ENCODE data around the gene NDUFAF2.

The NDUFAF2 gene

GRCh38 chr5:61084658-61085057 lies 139.7 kb downstream of the NDUFAF2 start:
- H4K8ac ChIP-seq (ENCODE audit: low read depth, low read length), result no peak overlapping the region
- no peak overlapping the region for H2AK5ac ChIP-seq (ENCODE audit: low read depth, low read length)
- no peak overlapping the region for H2AFZ ChIP-seq (ENCODE audit: low read length)
- H3K27ac ChIP-seq (replicated peaks; ENCODE audit: low read length), result no peak overlapping the region
- H3K79me1 ChIP-seq (ENCODE audit: low read depth, low read length), result no peaks in the 10 kb centered on the region
- no peaks in the 10 kb centered on the region for H3K27me3 ChIP-seq (ENCODE audit: control insufficient read depth in 3 of 3, insufficient read depth in 3 of 3, low read depth in 1 of 3, low read length in 3 of 3)
- H2BK12ac ChIP-seq (ENCODE audit: low read length), result no peak overlapping the region
- no peak overlapping the region for H2BK15ac ChIP-seq (ENCODE audit: low read length)
- H3K36me3 ChIP-seq (replicated peaks in 1 of 2; ENCODE audit: control insufficient read depth in 2 of 2, insufficient read depth in 2 of 2, low read length in 2 of 2), result no peaks in the 10 kb centered on the region
- no peak overlapping the region for H3K23ac ChIP-seq (ENCODE audit: low read depth, low read length, poor library complexity)
- no peak overlapping the region for H3K4me3 ChIP-seq (ENCODE audit: low read length in 2 of 2)
- H3K4me2 ChIP-seq (ENCODE audit: insufficient read depth, low read length, poor library complexity, severe bottlenecking), result no peak overlapping the region
- DNase-seq (ENCODE audit: low spot score), result no peak
- no peak overlapping the region for H3K9ac ChIP-seq (ENCODE audit: low read depth, low read length, poor library complexity)
- no peak overlapping the region for H3K4ac ChIP-seq (ENCODE audit: low read length)
- no peak overlapping the region for H2BK5ac ChIP-seq (ENCODE audit: low read length)
- H2BK120ac ChIP-seq (ENCODE audit: low read depth, low read length), result no peak overlapping the region
- no peaks in the 10 kb centered on the region for H3K9me3 ChIP-seq (replicated peaks in 1 of 2; ENCODE audit: control insufficient read depth in 2 of 2, insufficient read depth in 1 of 2, low read depth in 1 of 2, low read length in 2 of 2)
- H3K14ac ChIP-seq (ENCODE audit: low read length), result no peak overlapping the region
- H4K91ac ChIP-seq (ENCODE audit: low read depth, low read length, poor library complexity), result no peak overlapping the region
- H3K18ac ChIP-seq (ENCODE audit: low read length), result no peak overlapping the region
- no CpG with 5 or more reads among the region's 1 CpG for WGBS, 2 donors (ENCODE audit: extremely low coverage in 2 of 2, insufficient read length in 2 of 2, insufficient replicate concordance in 1 of 2)
- no peaks in the 10 kb centered on the region for H3K4me1 ChIP-seq (ENCODE audit: control insufficient read depth in 2 of 2, insufficient read depth in 1 of 2, low read depth in 1 of 2, low read length in 2 of 2)

GRCh38 chr5:61085885-61086284 lies 140.9 kb downstream of the NDUFAF2 start:
- H4K8ac ChIP-seq (ENCODE audit: low read depth, low read length), result no peak overlapping the region
- H3K27ac ChIP-seq (replicated peaks; ENCODE audit: low read length), result no peak overlapping the region
- no peak overlapping the region for H3K4ac ChIP-seq (ENCODE audit: low read length)
- no peak overlapping the region for H2AK5ac ChIP-seq (ENCODE audit: low read depth, low read length)
- no peak overlapping the region for H3K9ac ChIP-seq (ENCODE audit: low read depth, low read length, poor library complexity)
- no peaks in the 10 kb centered on the region for H3K36me3 ChIP-seq (replicated peaks in 1 of 2; ENCODE audit: control insufficient read depth in 2 of 2, insufficient read depth in 2 of 2, low read length in 2 of 2)
- no peak overlapping the region for H2BK120ac ChIP-seq (ENCODE audit: low read depth, low read length)
- H3K4me1 ChIP-seq (ENCODE audit: control insufficient read depth in 2 of 2, insufficient read depth in 1 of 2, low read depth in 1 of 2, low read length in 2 of 2), result no peaks in the 10 kb centered on the region
- H2BK15ac ChIP-seq (ENCODE audit: low read length), result no peak overlapping the region
- H3K9me3 ChIP-seq (replicated peaks in 1 of 2; ENCODE audit: control insufficient read depth in 2 of 2, insufficient read depth in 1 of 2, low read depth in 1 of 2, low read length in 2 of 2), result no peaks in the 10 kb centered on the region
- no peak overlapping the region for H3K14ac ChIP-seq (ENCODE audit: low read length)
- no peak overlapping the region for H2BK12ac ChIP-seq (ENCODE audit: low read length)
- no CpG with 5 or more reads among the region's 1 CpG for WGBS, 2 donors (ENCODE audit: extremely low coverage in 2 of 2, insufficient read length in 2 of 2, insufficient replicate concordance in 1 of 2)
- no peak overlapping the region for H3K4me3 ChIP-seq (ENCODE audit: low read length in 2 of 2)
- DNase-seq (ENCODE audit: low spot score), result no peak
- H3K4me2 ChIP-seq (ENCODE audit: insufficient read depth, low read length, poor library complexity, severe bottlenecking), result no peak overlapping the region
- H2BK5ac ChIP-seq (ENCODE audit: low read length), result no peak overlapping the region
- no peaks in the 10 kb centered on the region for H3K79me1 ChIP-seq (ENCODE audit: low read depth, low read length)
- no peak overlapping the region for H4K91ac ChIP-seq (ENCODE audit: low read depth, low read length, poor library complexity)
- no peak overlapping the region for H3K23ac ChIP-seq (ENCODE audit: low read depth, low read length, poor library complexity)
- H3K18ac ChIP-seq (ENCODE audit: low read length), result no peak overlapping the region
- H3K27me3 ChIP-seq (ENCODE audit: control insufficient read depth in 3 of 3, insufficient read depth in 3 of 3, low read depth in 1 of 3, low read length in 3 of 3), result no peaks in the 10 kb centered on the region
- no peak overlapping the region for H2AFZ ChIP-seq (ENCODE audit: low read length)

GRCh38 chr5:61087921-61088320 lies 142.9 kb downstream of the NDUFAF2 start:
- no peaks in the 10 kb centered on the region for H3K79me1 ChIP-seq (ENCODE audit: low read depth, low read length)
- H3K4me1 ChIP-seq (ENCODE audit: control insufficient read depth in 2 of 2, insufficient read depth in 1 of 2, low read depth in 1 of 2, low read length in 2 of 2), result no peaks in the 10 kb centered on the region
- H3K36me3 ChIP-seq (replicated peaks in 1 of 2; ENCODE audit: control insufficient read depth in 2 of 2, insufficient read depth in 2 of 2, low read length in 2 of 2), result no peaks in the 10 kb centered on the region
- H4K91ac ChIP-seq (ENCODE audit: low read depth, low read length, poor library complexity), result no peak overlapping the region
- no peak for DNase-seq (ENCODE audit: low spot score)
- H3K9ac ChIP-seq (ENCODE audit: low read depth, low read length, poor library complexity), result no peak overlapping the region
- H4K8ac ChIP-seq (ENCODE audit: low read depth, low read length), result no peak overlapping the region
- H3K4me2 ChIP-seq (ENCODE audit: insufficient read depth, low read length, poor library complexity, severe bottlenecking), result no peak overlapping the region
- no peaks in the 10 kb centered on the region for H3K9me3 ChIP-seq (replicated peaks in 1 of 2; ENCODE audit: control insufficient read depth in 2 of 2, insufficient read depth in 1 of 2, low read depth in 1 of 2, low read length in 2 of 2)
- no peak overlapping the region for H2BK15ac ChIP-seq (ENCODE audit: low read length)
- no peak overlapping the region for H3K4me3 ChIP-seq (ENCODE audit: low read length in 2 of 2)
- H2AFZ ChIP-seq (ENCODE audit: low read length), result no peak overlapping the region
- no peak overlapping the region for H2AK5ac ChIP-seq (ENCODE audit: low read depth, low read length)
- no peaks in the 10 kb centered on the region for H3K27me3 ChIP-seq (ENCODE audit: control insufficient read depth in 3 of 3, insufficient read depth in 3 of 3, low read depth in 1 of 3, low read length in 3 of 3)
- H3K4ac ChIP-seq (ENCODE audit: low read length), result no peak overlapping the region
- WGBS, 2 donors (ENCODE audit: extremely low coverage in 2 of 2, insufficient read length in 2 of 2, insufficient replicate concordance in 1 of 2), result no CpG with 5 or more reads among the region's 2 CpGs
- no peak overlapping the region for H2BK12ac ChIP-seq (ENCODE audit: low read length)
- no peak overlapping the region for H2BK5ac ChIP-seq (ENCODE audit: low read length)
- no peak overlapping the region for H3K14ac ChIP-seq (ENCODE audit: low read length)
- H2BK120ac ChIP-seq (ENCODE audit: low read depth, low read length), result no peak overlapping the region
- no peak overlapping the region for H3K18ac ChIP-seq (ENCODE audit: low read length)
- no peak overlapping the region for H3K27ac ChIP-seq (replicated peaks; ENCODE audit: low read length)
- H3K23ac ChIP-seq (ENCODE audit: low read depth, low read length, poor library complexity), result no peak overlapping the region

GRCh38 chr5:61089351-61089750 lies 144.3 kb downstream of the NDUFAF2 start:
- Histone ChIP-seq H2BK5ac (ENCODE audit: low read length) (no peak overlapping the region), H3K27me3 (ENCODE audit: control insufficient read depth in 3 of 3, insufficient read depth in 3 of 3, low read depth in 1 of 3, low read length in 3 of 3) (no peaks in the 10 kb centered on the region), H3K79me1 (ENCODE audit: low read depth, low read length) (no peaks in the 10 kb centered on the region), H3K14ac (ENCODE audit: low read length) (no peak overlapping the region), H4K91ac (ENCODE audit: low read depth, low read length, poor library complexity) (no peak overlapping the region), H3K23ac (ENCODE audit: low read depth, low read length, poor library complexity) (no peak overlapping the region), H3K9ac (ENCODE audit: low read depth, low read length, poor library complexity) (no peak overlapping the region), H3K4me1 (ENCODE audit: control insufficient read depth in 2 of 2, insufficient read depth in 1 of 2, low read depth in 1 of 2, low read length in 2 of 2) (no peaks in the 10 kb centered on the region), H4K8ac (ENCODE audit: low read depth, low read length) (no peak overlapping the region), H3K36me3 (replicated peaks in 1 of 2; ENCODE audit: control insufficient read depth in 2 of 2, insufficient read depth in 2 of 2, low read length in 2 of 2) (no peaks in the 10 kb centered on the region), H3K18ac (ENCODE audit: low read length) (no peak overlapping the region), H3K27ac (replicated peaks; ENCODE audit: low read length) (no peak overlapping the region), H2BK12ac (ENCODE audit: low read length) (no peak overlapping the region), H2AK5ac (ENCODE audit: low read depth, low read length) (no peak overlapping the region), H2AFZ (ENCODE audit: low read length) (no peak overlapping the region), H3K9me3 (replicated peaks in 1 of 2; ENCODE audit: control insufficient read depth in 2 of 2, insufficient read depth in 1 of 2, low read depth in 1 of 2, low read length in 2 of 2) (no peaks in the 10 kb centered on the region), H3K4me2 (ENCODE audit: insufficient read depth, low read length, poor library complexity, severe bottlenecking) (no peak overlapping the region), H2BK15ac (ENCODE audit: low read length) (no peak overlapping the region), H2BK120ac (ENCODE audit: low read depth, low read length) (no peak overlapping the region), H3K4me3 (ENCODE audit: low read length in 2 of 2) (no peak overlapping the region), H3K4ac (ENCODE audit: low read length) (no peak overlapping the region)
- WGBS, 2 donors (ENCODE audit: extremely low coverage in 2 of 2, insufficient read length in 2 of 2, insufficient replicate concordance in 1 of 2), result no CpG with 5 or more reads among the region's 2 CpGs
- DNase-seq (ENCODE audit: low spot score), result no peak
